Activated T-cell treated with anti-CD3 and anti-CD28 coated beads, Interleukin-2, amount 50 U/mL, for 72 hours (primary cell): ENCODE results near the gene YEATS2. TPM values are rescaled to one million over a fixed set of nuclear protein-coding genes. Genes with fewer than 3 reads are reported as not detected.

Experiments used
- ATAC-seq, 2 donors: fragments of 150-1000 bp; cut with Tn5 transposase; replicated peaks in 1 of 2; 2 replicates each; pipeline ENCODE4 v1.10.0; 2021; ENCODE audit warnings: moderate library complexity in 2 of 2, mild to moderate bottlenecking in 1 of 2
- DNase-seq, 2 donors: peaks; one replicate each; pipeline ENCODE4 v3.0.0; 2021 to 2022; ENCODE audit warnings: mixed read lengths in 1 of 2
- H3K27ac Mint-ChIP-seq: one replicate; pipeline ENCODE4 v1.8.0; 2022; ENCODE audit warnings: mild to moderate bottlenecking, moderate library complexity, mixed read lengths
- H3K27me3 Mint-ChIP-seq: one replicate; pipeline ENCODE4 v1.8.0; 2022; ENCODE audit warnings: low read depth, mixed read lengths
- H3K36me3 Mint-ChIP-seq, 2 donors: one replicate each; pipeline ENCODE4 v1.8.0; 2022; ENCODE audit warnings: mixed read lengths in 2 of 2, mild to moderate bottlenecking in 1 of 2; ENCODE audit not compliant: insufficient read depth in 2 of 2
- H3K4me1 Mint-ChIP-seq: one replicate; pipeline ENCODE4 v1.8.0; 2022; ENCODE audit warnings: low read depth, mixed read lengths
- H3K4me3 Mint-ChIP-seq, 2 donors: one replicate each; pipeline ENCODE4 v1.8.0; 2022; ENCODE audit warnings: mild to moderate bottlenecking in 2 of 2, mixed read lengths in 2 of 2, moderate library complexity in 2 of 2
- H3K9me3 Mint-ChIP-seq, 2 donors: one replicate each; pipeline ENCODE4 v1.8.0; 2022; ENCODE audit warnings: mixed read lengths in 2 of 2
- total RNA-seq, 2 donors: library from RNA; stranded (reverse); gene quantifications; one replicate each; pipeline ENCODE4 v1.2.3, GENCODE V29; 2022

Gene YEATS2
- total RNA-seq, 2 donors from 2014 or later, result 44.6 to 52.2 TPM

DNA sequence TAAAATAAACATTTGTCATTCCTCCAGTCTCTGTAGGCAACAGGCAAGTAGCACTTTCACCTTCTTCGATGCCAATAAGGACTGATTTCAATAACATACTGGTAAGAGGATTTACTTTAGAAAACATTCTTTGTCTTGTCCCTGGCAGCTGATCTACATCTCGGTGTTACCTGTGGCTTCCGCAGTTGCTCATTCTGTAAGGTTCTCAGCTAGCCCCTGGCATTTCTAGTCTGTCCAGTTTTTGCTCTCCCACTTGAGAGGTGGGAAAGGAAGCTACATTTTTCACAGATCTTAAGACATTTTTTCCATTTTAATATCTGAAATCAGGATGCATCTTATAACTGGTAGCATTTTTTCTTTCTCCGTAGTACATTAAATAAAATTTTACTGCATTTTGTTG lies 147.5 kb downstream of the YEATS2 start:
- Mint-ChIP-seq H3K4me3 (no peak overlapping the region), H3K27ac (peak overlapping the region; percentile 12), H3K9me3 (no peaks in the 10 kb centered on the region), H3K36me3 (peaks cover 2 to 11% of the 10 kb centered on the region in 2 donors), H3K27me3 (no peaks in the 10 kb centered on the region), H3K4me1 (peaks cover 20% of the 10 kb centered on the region)
- ATAC-seq, result no peak
- no peak for DNase-seq

- H3K4me3 Mint-ChIP-seq, result no peak overlapping the region
- DNase-seq (no peak), ATAC-seq (no peak)
- no peaks in the 10 kb centered on the region for H3K27me3 Mint-ChIP-seq
- H3K27ac Mint-ChIP-seq, result no peak overlapping the region
- peaks cover 20% of the 10 kb centered on the region for H3K4me1 Mint-ChIP-seq
- H3K36me3 Mint-ChIP-seq, result peaks cover 2 to 15% of the 10 kb centered on the region in 2 donors
- no peaks in the 10 kb centered on the region for H3K9me3 Mint-ChIP-seq
Measured at GRCh38 chr3:183845608-183846288, 148.2 kb downstream of the YEATS2 start.

- Mint-ChIP-seq H3K36me3 (peaks cover 3 to 13% of the 10 kb centered on the region in 2 donors), H3K27ac (no peak overlapping the region), H3K4me3 (no peak overlapping the region), H3K4me1 (peaks cover 2% of the 10 kb centered on the region), H3K27me3 (no peaks in the 10 kb centered on the region), H3K9me3 (no peaks in the 10 kb centered on the region)
- no peak for DNase-seq
- ATAC-seq, result no peak
Measured at GRCh38 chr3:183854318-183855035, 156.9 kb downstream of the YEATS2 start.

- ATAC-seq, result no peak
- Mint-ChIP-seq H3K36me3 (peaks cover 3 to 17% of the 10 kb centered on the region in 2 donors), H3K9me3 (no peaks in the 10 kb centered on the region), H3K27ac (peak overlapping the region; percentile 52), H3K4me3 (no peak overlapping the region), H3K4me1 (no peaks in the 10 kb centered on the region), H3K27me3 (no peaks in the 10 kb centered on the region)
- DNase-seq, result no peak
Measured at GRCh38 chr3:183857863-183858262, 160.3 kb downstream of the YEATS2 start.

Other genes starting within 250 kb of the YEATS2 start
- gene KLHL6, start 142.1 kb upstream of the YEATS2 start, total RNA-seq, result 10 to 100 TPM; 83.5 to 88.8 TPM
- 10 to 100 TPM; 42.2 to 42.8 TPM for gene KLHL24, start 62.2 kb upstream of the YEATS2 start, total RNA-seq
- 1 to 10 TPM in 1 of 2 donors, under 1 TPM in 1; 1.00 to 1.4 TPM for gene MAP6D1, start 127.8 kb downstream of the YEATS2 start, total RNA-seq
- gene PARL, start 187.1 kb downstream of the YEATS2 start, total RNA-seq, result 10 to 100 TPM; 77.3 to 92.3 TPM